Testis (tissue), 2 donors: ENCODE results near the gene BIVM.

Source experiments
- CTCF ChIP-seq, 3 experiments: fragments of 450-650 bp in 2 of 3; fragments of 200-600 bp in 1 of 3; sonication (generic) in 1 of 3; IDR thresholded peaks; one replicate each; pipeline ENCODE4 v1.5.1; 2016 to 2019; ENCODE audit warnings: antibody characterized with exemption in 3 of 3, mild to moderate bottlenecking in 2 of 3, moderate library complexity in 1 of 3
- POLR2A ChIP-seq: fragments of 450-650 bp; IDR thresholded peaks from one replicate; pipeline ENCODE4 v1.6.1; 2017; ENCODE audit warnings: antibody characterized with exemption, mild to moderate bottlenecking, moderate library complexity

GRCh38 chr13:102845289-102845629, 46.3 kb downstream of the BIVM start:
- TF ChIP-seq CTCF (IDR thresholded peaks at IDR 0.05) (no peak), POLR2A (no peak)
